K562 (cell line): Measurements from ENCODE around the gene ABHD8. TPM values are rescaled to one million over a fixed set of nuclear protein-coding genes. Genes with fewer than 3 reads are reported as not detected.

ENCODE experiments used
- RERE ChIP-seq: sonication (generic); formaldehyde crosslinking; IDR thresholded peaks from 2 replicates; pipeline ENCODE4 v1.8.0; 2023; ENCODE audit warnings: missing genetic modification reagents, mild to moderate bottlenecking, borderline replicate concordance
- U2AF2 ChIP-seq: fragments of 200-400 bp; formaldehyde crosslinking; optimal IDR thresholded peaks from 2 replicates; pipeline ENCODE3; 2017; ENCODE audit warnings: low read depth, mild to moderate bottlenecking, low read length
- ZNF511 ChIP-seq: sonication (generic); formaldehyde crosslinking; IDR thresholded peaks from 2 replicates; pipeline ENCODE4 v1.8.0; 2022; ENCODE audit warnings: mild to moderate bottlenecking, missing genetic modification reagents
- polyA plus RNA-seq, 8 experiments: library from polyadenylated mRNA; depleted of rRNA in 4 of 8; stranded (reverse) in 5 of 8; unstranded in 3 of 8; fragments of >200 nt; fragmentation: Nextera tagmentation in 2 of 8; fragmentation: Illumina TruSeq in 1 of 8; extraction: Ambion mirVana in 2 of 8; extraction: Trizol in 1 of 8; gene quantifications; 2 replicates each; pipeline versions ENCODE4 v1.2.1 to v1.2.3, GENCODE V29; 2011 to 2014; ENCODE audit warnings: inconsistent platforms in 1 of 8, missing spikeins in 1 of 8
- total RNA-seq, 7 experiments: library from RNA; depleted of rRNA in 6 of 7; stranded (reverse); fragments of >200 nt in 6 of 7; fragmentation: Illumina TruSeq in 2 of 7; extraction: Trizol in 2 of 7; gene quantifications; 2 replicates each; pipeline versions ENCODE4 v1.2.1 to v1.2.3, GENCODE V29; 2011 to 2021; ENCODE audit warnings: low replicate concordance in 1 of 7

The ABHD8 gene
- total and polyA plus RNA-seq, 9 of the 15 experiments (the other 6 are each of a cell fraction or from before 2014, with no cell fraction given), result 0.04 to 6.6 (median 2.0) TPM; not detected in 1

- TF ChIP-seq ZNF511 (CRISPR knock-in tag), result no peak
- TF ChIP-seq RERE (CRISPR knock-in tag), result no peak
- no peak for TF ChIP-seq U2AF2
Measured at GRCh38 chr19:17262557-17262956, 40.7 kb downstream of the ABHD8 start (continued).
